ENCODE results near the gene EGFL8. TPM values are rescaled to one million over a fixed set of nuclear protein-coding genes. Genes with fewer than 3 reads are reported as not detected.

EGFL8 gene
- total RNA-seq, 1 donor from 2014 or later: 3.4 TPM

DNA sequence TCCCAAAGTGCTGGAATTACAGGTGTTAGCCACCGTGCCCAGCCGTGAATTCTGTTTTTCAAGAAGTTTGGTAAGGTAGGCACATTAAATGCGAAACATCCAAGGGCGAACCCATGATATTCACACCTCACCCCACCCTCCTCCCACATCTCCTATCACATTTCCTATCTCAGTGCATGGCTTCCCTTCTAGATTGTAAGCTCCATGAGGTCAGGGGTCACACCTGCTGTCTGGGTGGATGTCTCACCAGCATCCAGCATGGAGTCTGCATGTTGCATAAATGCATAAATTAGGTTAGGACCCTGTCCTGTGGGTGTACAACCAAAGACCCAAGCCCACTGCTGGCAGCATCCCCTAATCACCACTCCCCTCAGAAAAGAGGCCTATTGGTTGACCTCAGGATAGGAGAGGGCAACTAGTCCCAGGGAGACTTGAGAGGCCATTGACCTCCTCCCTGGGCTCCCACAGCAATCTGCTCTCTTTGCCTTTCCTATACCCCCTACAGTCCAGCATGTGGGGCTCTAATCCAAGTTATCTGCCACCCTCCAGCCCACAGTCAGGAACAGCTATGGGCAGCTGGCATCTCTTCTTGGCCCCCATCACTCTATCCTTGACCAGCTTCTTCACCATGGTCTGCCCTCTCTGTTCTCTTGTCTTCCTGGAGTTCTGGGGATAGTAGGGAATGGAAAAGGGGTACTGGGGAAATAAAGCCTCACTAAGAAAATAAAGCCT, 16.8 kb upstream of the EGFL8 start:
- no peak overlapping the region for H3K4me3 Mint-ChIP-seq
- no peak overlapping the region for H3K27ac Mint-ChIP-seq
- POLR2A ChIA-PET: interaction anchor here (0.7 kb wide), 1 partner anchor 178 kb away, joined by 3 read pairs; no protein-coding TSS in a partner anchor

DNA sequence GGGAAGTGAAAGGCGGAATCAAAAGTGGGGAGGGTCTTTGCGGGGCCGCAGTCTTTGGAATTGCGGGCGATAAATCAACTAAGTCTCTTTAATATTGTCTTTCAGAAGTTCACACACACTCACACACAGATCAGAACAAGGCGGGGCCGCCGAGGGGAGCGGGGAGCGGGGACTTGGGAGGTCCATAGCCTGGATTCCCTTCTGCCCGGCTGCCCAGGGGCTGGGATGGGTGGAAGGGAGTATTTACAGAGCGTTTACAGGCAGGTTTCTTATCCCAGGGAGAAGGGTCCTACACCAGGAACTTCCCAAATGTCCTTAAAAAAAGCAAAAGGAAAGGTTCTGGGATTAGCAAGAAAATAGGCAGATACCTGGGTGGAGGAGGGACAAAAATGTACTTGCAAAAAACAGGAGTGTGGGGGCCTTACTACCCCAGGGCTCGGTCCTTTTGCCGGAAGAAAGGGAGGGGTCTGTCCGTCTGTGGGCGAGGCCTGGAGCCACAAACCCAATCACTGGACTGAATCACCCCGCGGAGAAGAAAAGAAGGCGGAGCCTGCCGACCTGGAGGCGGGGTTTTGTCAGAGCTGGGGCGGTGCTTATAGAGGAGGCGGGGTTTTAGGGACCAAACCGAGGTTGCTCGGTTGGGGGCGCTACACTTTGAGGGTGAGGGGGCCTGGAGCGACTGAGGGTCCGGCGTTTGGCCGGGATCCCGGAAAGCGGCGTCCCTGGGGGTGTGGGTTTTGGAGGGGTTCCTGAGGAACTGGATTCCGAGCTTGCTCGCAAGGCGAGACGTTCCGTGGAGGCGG, 15.9 kb upstream of the EGFL8 start:
- DNase-seq: peak; percentile 54
- no peaks in the 10 kb centered on the region for H3K9me3 Mint-ChIP-seq
- H3K36me3 Mint-ChIP-seq (ENCODE audit: low read depth): no peaks in the 10 kb centered on the region
- H3K27me3 Mint-ChIP-seq: peaks cover 54% of the 10 kb centered on the region
- peaks cover 25% of the 10 kb centered on the region for H3K4me1 Mint-ChIP-seq
- ChIA-PET POLR2A (no interaction called here), CTCF (interaction anchor here (0.7 kb wide), 1 partner anchor 32 kb away, joined by 3 read pairs; no protein-coding TSS in a partner anchor)
- intact Hi-C loops (cut with micrococcal nuclease): no loop called here
- ATAC-seq (ENCODE audit: low read depth): peak; percentile 91
- TF ChIP-seq, protein P1, sequence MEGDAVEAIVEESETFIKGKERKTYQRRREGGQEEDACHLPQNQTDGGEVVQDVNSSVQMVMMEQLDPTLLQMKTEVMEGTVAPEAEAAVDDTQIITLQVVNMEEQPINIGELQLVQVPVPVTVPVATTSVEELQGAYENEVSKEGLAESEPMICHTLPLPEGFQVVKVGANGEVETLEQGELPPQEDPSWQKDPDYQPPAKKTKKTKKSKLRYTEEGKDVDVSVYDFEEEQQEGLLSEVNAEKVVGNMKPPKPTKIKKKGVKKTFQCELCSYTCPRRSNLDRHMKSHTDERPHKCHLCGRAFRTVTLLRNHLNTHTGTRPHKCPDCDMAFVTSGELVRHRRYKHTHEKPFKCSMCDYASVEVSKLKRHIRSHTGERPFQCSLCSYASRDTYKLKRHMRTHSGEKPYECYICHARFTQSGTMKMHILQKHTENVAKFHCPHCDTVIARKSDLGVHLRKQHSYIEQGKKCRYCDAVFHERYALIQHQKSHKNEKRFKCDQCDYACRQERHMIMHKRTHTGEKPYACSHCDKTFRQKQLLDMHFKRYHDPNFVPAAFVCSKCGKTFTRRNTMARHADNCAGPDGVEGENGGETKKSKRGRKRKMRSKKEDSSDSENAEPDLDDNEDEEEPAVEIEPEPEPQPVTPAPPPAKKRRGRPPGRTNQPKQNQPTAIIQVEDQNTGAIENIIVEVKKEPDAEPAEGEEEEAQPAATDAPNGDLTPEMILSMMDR (IDR thresholded peaks at IDR 0.05): no peak
- H3K4me3 Mint-ChIP-seq: peak overlapping the region; percentile 79
- H3K27ac Mint-ChIP-seq: peak overlapping the region; percentile 13

More for the DNA sequence above, 16.8 kb upstream of the EGFL8 start:
- TF ChIP-seq, protein P1 (IDR thresholded peaks at IDR 0.05): no peak
- H3K9me3 Mint-ChIP-seq: no peaks in the 10 kb centered on the region
- intact Hi-C loops (cut with micrococcal nuclease): no loop called here
- DNase-seq: no peak
- CTCF ChIA-PET: no interaction called here
- H3K27me3 Mint-ChIP-seq: peaks cover 46% of the 10 kb centered on the region
- no peaks in the 10 kb centered on the region for H3K36me3 Mint-ChIP-seq (ENCODE audit: low read depth)
- H3K4me1 Mint-ChIP-seq: peaks cover 18% of the 10 kb centered on the region
- no peak for ATAC-seq (ENCODE audit: low read depth)

DNA sequence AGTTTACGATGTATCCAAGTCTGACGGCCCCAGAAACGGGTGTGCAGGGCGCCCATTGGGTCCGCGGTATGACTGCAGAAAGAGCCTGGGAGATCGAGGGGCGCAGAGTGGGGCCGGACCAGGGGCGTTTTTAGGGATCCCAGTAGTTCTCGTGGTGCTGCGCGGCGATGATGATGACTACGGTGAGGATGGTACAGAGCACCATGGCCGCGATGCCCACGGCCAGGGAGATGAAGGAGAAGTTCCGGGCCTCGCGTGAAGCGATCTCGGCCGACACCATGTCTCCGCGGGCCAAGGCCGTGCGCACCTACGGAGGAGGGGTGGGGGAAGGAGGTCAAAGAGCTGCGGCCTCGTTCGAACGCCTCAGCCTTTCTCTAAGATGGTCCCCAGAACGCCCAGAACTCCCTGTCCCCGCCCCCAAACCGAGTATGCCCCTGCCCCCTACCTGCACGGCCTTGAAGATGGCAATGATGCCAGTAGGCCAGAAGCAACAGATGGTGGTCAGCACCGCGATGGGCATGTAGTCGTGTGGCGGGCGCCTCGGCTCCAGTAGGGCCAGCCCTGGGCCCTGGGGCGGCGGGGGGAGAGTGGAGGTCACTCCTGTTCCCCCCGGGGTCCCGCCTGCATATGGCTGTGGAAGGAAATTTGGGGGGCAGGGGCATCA, 15.2 kb upstream of the EGFL8 start:
- TF ChIP-seq, protein P1 (IDR thresholded peaks at IDR 0.05): no peak
- peak; percentile 14 for ATAC-seq (ENCODE audit: low read depth)
- no peak for DNase-seq
- H3K27me3 Mint-ChIP-seq: peaks cover 54% of the 10 kb centered on the region
- H3K4me3 Mint-ChIP-seq: peak overlapping the region; percentile 79
- H3K36me3 Mint-ChIP-seq (ENCODE audit: low read depth): no peaks in the 10 kb centered on the region
- POLR2A ChIA-PET: no interaction called here
- H3K27ac Mint-ChIP-seq: no peak overlapping the region
- H3K9me3 Mint-ChIP-seq: no peaks in the 10 kb centered on the region
- peaks cover 32% of the 10 kb centered on the region for H3K4me1 Mint-ChIP-seq
- intact Hi-C loops (cut with micrococcal nuclease): no loop called here
- CTCF ChIA-PET: interaction anchor here (0.7 kb wide), 1 partner anchor 31 kb away, joined by 3 read pairs; no protein-coding TSS in a partner anchor

DNA sequence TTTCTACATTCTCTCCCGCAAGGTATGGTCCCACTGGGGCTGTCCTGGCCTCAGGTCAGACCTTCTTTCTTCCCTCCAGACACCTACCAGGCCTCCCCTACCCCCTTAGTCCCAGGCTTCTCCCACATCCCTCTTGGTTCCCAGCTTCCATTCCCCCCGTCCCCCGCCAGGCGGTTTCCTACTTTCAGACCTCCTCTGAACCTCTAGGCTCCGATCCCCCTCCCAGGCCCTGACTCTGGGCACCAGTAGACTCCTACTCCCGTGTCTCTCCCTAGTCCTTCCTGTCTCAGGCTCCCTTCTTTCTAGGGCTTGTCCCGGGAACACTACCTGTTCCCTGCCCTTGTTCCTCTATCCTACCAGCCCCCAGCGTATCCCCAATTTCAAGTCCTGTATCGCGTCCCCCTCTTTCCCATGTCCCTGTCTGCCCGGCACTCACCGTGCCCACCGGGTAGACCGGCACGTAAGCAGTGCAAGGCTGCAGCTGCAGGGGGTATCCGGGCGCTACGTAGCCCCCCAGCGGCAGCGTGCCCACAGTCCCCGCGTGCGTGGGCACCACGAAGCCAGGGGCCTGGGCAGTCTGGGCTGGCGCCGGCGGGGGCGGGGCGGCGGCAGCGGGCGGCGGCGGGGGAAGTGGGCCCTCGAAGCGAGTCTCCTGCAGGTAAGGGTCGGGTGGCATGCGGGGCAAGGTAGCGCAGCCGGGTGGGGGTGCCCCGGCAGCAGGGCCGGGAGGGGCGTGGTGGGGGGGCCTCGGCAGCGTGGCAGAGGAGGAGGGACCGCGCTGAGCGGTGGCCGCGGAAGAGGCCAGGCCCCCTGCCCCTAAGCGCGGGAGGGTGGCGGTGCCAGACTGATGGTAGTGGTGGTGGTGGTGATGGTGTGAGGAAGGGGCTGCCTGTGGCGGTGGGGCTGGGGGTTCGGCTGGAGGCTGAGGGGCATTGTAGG, 14.2 kb upstream of the EGFL8 start:
- POLR2A ChIA-PET: no interaction called here
- intact Hi-C loops (cut with micrococcal nuclease): loop anchor here (10.0 kb wide), 1 partner anchor 105 kb away; no protein-coding TSS in a partner anchor
- Mint-ChIP-seq H3K27ac (no peak overlapping the region), H3K9me3 (no peaks in the 10 kb centered on the region), H3K4me3 (peak overlapping the region; percentile 25), H3K27me3 (peaks cover 54% of the 10 kb centered on the region), H3K4me1 (peaks cover 41% of the 10 kb centered on the region), H3K36me3 (ENCODE audit: low read depth) (no peaks in the 10 kb centered on the region)
- CTCF ChIA-PET: no interaction called here
- ATAC-seq (ENCODE audit: low read depth) (no peak), DNase-seq (no peak)
- TF ChIP-seq, protein P1 (IDR thresholded peaks at IDR 0.05): no peak
